Glomerular visceral epithelial cell (primary cell): Measurements from ENCODE around the gene DLG2.

ENCODE experiments used
- DNase-seq: peaks from one replicate; pipeline ENCODE4 v3.0.0-alpha.2; 2016; ENCODE audit errors: extremely low spot score

DLG2 gene

DNA sequence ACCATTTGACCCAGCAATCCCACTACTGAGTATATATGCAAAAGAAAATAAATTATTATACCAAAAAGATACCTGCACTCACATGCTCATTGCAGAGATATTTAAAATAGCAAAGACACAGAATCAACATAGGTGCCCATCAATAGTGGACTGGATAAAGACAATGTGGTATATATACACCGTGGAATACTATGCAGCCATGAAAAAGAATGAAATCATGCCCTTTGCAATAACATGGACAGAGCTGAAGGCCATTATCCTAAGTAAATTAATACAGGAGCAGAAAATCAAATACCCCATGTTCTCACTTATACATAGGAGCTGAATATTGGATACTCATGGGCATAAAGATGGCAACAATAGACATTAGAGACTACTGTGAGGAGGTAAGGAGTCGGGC, 68.7 kb downstream of the DLG2 start:
- no peak for DNase-seq

DNA sequence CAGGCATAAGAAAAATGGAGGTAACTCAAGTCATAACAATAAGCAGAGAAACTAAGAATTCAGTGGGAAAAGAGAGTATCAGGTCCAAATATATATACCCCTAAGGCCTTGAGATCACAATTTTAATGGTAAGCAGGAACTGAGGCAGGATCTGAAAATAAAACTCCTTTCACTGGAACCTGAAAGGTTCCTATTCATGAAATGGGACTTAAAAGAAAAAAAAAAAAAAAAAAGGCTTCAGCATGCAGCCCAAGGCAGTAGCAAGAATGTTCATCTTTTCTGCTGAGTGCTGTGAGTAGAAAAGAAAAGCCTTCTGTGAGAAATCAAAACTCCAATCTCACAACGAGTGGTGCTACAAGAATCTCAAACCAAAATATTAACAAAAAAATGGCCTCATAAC, 75.3 kb downstream of the DLG2 start:
- DNase-seq = no peak

DNA sequence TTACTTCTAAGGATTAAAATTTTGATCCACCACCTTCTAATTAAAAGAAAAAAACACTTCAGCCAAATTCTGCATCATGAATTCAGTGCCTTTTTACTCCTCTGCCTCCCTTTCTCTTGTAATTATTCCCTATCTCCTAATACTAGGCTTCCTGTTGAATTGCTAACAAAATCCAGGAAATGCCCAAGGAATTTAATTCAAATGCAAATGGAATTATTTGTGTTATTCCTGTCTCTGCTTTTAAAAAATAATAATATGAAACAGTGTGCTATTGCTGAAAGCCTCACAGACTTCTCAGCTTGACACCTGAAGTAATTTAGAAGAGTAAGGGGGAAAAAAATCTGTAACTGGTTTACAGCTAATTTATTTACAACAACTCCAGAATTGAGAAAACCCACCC, 85.5 kb downstream of the DLG2 start:
- no peak for DNase-seq

DNA sequence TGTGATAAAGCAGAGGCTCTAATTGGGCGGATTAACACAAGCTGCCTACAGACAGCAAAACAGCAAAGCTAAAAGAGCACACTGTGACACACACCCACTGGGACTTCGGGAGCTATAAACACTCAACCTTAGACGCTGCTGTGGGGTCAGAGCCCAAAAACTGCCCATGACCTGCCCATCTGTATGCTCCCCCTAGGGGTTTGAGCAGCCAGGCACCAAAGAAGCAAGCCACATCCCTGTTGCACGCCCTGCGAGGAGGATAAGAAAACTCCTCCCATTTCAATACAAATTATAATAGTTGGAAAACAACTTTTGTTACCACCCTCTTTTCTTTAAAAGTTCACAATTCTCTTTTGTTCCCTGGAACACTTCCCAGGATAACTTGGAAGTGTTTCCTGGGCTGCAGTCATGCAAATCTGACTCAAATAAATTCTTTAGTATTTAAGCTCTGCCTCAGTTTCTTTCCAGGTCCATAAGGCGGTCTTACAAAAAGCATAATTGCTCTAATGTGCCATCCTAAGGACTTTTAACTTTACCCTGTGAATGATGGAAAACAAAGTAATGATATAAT, 86.4 kb downstream of the DLG2 start:
- DNase-seq = no peak

DNA sequence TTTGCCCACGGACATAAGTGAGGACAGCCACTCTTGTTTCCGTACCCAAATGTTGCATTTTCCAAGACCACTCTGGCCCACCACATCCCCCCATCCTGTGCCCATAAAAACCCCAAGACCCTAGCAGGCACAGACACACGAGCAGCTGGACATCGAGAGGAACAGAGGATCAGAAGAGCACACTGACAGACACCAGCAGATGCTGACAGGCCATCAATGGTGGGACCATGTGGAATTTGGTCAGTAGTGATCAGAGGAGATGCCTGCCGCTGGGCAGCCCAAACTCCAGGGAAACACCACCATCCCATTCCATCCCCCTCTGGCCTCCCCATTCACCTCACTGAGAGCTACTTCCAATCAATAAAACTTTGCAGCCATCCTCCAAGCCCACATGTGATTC, 87.0 kb downstream of the DLG2 start:
- no peak for DNase-seq

DNA sequence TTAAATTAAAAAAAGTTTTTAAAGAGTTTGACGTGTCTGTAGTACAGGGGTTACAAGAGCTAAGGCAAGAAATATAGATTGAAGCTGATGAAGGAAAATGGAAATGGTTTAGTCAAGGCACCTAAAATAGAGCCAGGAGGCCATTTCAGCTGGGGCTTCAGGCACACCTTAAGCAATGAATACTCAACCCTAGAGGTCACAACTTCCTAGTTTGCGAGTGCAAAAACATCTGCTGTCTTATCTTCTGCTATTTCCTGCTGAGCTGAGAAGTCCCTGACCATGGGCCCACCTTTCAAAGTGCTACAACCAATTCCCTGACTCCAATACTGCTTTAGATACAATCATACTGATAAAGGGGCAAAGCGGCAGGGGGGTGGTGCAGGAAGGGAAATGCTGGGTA, 87.4 kb downstream of the DLG2 start:
- no peak for DNase-seq

DNA sequence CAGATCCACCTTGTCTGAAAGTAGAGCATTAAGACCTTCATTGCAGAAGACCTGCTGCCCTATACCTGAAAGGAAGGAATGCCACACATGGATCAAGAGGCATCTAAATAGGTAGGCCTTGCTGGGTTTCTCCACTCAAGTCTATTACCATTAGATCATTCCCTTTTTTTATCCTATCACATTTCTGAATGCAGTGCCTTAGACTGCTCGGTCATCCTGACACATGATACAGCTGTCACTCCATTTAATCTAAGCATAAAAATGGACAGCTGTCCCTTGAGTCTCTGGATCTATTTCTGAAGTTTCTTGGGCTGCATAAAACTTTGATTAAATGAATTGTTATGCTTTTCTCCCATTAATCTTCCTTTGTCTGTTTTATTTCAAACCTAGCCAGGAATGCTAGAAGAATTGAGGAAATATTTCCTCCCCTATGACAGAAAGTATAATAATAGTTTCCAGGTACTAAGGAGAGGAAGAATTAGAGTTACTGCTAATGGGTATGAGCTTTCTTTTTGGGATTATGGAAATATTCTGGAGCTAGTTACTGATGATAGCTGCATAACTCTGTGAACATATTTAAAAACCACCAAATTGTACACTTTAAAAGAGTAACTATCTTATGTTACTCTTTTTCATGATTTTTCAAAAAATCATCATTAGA, 88.0 kb downstream of the DLG2 start:
- DNase-seq = no peak

DNA sequence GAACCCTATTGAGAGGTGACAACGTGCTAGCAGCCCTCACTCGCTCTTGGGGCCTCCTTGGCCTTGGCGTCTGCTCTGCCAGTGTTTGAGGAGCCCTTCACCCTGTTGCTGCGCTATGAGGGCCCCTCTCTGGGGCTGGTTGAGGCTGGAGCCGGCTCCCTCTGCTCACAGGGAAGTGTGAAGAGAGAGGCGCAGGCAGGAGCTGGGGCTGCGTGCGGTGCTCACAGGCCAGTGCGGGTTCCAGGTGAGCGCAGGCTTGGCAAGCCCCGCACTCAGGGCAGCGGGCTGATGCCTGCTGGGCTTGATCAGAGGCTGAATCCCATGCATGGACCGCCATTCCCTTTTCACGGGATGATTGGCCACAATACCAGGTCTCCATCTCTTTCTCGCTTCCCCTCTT, 90.7 kb downstream of the DLG2 start:
- no peak for DNase-seq

DNA sequence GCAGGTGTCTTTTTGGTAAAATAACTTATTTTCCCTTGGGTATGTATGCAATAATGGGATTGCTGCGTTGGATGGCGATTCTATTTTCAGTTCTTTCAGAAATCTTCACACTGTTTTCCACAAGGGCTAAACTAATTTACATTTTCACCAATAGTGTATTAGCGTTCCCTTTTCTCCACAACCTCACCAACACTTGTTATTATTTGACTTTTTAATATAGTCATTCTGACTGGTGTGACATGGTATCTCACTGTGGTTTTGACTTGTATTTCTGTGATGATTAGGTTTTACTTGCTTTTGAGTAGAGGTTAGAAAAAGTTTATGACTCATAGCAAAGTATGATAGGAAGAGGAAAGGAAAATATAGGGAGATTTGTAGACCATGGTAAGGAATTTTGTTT, 92.3 kb downstream of the DLG2 start:
- DNase-seq = no peak

DNA sequence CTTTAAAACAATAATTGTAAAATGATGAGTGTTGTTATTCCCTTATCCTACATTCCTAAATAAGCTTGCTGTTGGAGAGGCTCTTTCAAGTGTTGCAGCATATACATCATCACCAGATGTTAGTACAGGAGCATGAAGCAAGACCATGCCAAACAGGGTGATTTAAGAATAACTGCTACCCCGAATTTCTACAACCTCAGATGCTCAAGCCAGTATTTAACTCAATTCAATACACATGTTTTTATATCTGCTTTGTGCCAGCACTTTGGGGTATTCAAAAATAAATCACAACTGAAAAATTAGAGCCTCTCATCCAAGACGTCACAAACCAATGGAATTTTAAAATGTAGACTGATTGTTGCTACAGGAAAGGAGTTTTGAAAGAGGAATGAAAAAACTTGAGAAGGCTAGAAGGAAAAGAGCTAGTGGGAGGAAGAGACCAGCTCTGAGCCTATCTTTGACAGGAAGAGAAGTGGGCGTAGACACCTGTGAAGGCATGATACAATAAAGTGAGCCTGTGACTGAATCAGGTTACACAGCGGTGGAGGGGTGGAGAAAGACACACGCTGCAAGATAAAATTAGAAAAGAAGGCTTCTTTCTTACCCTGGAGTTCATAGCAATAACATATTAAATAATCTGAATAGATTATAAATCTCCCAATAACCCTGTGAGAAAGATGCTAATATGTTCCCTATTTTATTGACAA, 95.8 kb downstream of the DLG2 start:
- no peak for DNase-seq

DNA sequence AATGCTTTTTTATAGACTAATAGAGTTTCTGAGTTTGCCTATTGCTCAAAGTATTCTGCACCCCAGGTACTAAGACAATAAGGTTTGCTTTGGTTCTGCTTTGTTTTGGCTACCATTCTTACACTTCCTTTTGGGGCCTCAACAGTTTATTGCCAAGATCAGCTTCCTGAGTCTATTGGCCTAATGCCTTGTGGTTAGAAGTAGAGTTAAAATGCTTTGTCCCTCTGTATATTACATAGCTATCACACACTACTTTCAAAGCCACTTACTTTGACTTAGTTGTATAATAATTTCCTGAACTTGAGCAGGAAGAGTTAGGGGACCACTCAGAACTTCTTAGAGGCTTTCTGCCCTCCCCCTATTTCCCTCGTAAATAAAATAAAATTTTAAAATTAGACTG, 96.5 kb downstream of the DLG2 start:
- no peak for DNase-seq

DNA sequence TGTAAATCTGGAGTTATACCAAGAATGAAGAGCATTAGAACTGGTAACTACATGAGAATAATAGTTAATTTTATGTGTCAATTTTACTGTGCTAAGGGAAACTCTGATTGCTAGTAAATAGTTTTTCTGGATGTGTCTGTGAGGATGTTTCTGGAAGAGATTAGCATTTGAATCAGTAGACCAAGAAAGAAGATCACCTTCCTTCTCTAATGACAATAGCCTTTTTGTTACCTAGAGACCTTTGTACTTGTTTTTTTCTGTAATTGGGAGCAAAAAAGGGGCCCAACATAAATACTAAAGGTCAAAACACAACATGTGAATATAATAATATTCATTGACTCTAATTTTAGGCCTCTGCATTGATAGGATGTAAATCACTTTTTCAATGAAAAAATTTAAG, 100.6 kb downstream of the DLG2 start:
- DNase-seq = no peak

DNA sequence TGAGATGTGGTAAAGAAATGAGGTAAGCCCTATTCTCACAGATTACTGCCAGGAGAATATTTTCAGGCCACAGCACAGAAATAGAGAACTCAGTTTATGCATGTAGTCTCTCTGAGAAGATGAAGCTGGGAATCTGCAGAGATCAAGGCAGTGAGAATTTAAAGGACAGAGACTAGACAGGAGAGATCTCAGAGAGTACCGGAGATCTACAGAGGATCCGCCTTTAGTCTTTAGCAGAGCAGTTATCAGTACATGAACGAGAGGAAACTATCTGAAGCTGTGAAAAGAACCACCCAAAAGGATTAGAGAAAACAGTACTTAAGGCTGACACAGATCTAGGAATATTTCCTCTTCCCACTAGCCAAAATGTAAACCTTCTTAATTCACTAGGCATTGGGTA, 101.5 kb downstream of the DLG2 start:
- no peak for DNase-seq

DNA sequence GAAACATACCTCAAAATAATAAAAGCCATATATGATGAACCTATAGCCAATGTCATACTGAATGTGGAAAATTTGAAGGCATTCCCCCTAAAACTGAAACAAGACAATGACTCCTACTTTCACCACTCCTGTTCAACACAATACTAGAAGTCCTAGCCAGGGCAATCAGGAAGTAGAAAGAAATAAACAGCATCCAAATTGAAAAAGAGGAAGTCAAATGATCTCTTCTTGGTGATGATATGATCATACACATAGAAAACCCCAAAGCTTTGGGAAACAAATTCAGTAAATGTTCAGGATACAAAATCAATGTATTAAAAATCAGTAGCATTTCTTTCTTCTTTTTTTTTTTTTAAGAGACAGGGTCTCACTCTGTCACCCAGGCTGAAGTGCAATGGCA, 109.9 kb downstream of the DLG2 start:
- DNase-seq = no peak

DNA sequence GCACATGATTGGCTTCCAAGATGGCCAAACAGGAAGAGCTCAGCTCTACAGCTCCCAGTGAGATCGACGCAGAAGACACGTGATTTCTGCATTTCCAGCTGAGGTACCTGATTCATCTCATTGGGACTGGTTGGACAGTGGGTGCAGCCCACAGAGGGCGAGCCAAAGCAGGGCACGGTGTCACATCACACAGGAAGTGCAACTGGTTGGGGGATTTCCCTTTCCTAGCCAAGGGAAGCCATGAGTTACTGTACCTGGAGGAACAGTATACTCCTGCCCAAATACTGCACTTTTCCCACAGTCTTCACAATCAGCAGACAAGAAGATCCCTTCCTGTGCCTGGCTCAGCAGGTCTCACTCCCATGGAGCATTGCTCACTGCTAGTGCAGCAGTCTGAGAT, 131.2 kb downstream of the DLG2 start:
- DNase-seq = no peak

DNA sequence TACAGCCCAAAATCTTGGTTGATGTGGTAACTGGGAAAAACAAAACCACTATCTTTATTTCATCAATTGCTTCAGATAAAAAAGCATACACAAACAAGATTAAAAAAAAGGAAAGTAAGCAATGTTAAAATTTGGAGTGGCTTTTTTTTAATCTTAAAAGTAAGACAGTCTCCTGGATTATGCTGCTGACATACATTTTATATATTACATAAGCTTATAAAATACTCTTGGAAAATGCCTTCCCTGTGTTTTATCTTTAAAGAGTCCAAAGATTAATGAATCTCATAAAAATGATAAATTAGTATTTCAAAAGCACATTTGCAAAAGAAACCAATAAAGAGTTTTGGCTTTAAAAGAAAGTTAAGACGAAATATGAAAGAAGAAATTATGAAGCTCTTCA, 132.7 kb downstream of the DLG2 start:
- DNase-seq = no peak

DNA sequence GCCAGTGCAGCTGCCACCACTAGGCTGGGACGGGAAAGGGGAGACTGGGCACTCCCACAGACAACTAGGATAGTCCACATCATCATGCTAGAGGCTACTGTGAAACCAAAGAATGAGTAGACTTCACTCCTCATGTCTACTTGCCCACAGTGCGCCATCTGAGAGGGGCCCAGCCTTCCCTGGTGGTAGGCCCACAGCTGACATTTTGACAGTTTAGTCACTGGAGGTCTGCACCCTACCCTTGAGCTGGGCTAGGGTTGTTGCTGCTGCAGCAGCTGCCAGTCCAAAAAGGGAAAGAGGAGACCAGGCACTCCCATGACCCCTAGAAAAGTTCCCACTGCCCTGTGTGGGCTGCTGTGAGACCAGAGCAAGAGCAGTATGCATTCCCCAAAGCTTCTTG, 141.2 kb downstream of the DLG2 start:
- DNase-seq = no peak

DNA sequence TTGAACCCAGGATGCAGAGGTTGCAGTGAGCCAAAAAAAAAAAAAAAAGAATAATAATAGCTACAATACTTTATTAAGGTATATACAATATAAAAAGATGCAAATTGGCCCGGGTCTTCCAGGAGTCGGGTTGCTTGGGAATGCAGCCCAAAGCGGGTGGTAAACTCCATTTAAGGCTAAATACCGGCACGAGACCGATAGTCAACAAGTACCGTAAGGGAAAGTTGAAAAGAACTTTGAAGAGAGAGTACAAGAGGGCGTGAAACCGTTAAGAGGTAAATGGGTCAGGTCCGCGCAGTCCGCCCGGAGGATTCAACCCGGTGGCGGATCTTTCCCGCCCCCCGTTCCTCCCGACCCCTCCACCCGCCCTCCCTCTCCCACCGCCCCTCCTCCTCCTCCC, 143.3 kb downstream of the DLG2 start:
- no peak for DNase-seq

DNA sequence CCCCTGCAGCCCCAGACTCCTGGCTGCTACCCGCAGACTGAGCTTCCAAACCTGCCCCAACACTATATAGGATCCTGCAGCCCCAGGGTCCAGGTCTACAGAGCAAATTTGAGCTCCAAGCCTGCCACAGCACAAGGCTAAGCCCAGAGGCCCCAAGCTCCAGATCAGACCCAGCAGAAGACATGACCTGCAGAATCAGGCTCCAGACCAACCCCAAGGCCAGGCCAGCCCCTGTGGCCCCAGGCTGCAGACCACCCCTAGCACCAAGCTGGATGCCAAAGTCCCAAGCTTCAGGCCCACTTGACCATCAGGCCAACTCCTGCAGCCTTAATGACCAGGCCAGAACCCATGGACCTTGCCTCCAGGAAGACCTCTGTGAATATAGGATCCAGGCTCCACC, 145.3 kb downstream of the DLG2 start:
- no peak for DNase-seq

DNA sequence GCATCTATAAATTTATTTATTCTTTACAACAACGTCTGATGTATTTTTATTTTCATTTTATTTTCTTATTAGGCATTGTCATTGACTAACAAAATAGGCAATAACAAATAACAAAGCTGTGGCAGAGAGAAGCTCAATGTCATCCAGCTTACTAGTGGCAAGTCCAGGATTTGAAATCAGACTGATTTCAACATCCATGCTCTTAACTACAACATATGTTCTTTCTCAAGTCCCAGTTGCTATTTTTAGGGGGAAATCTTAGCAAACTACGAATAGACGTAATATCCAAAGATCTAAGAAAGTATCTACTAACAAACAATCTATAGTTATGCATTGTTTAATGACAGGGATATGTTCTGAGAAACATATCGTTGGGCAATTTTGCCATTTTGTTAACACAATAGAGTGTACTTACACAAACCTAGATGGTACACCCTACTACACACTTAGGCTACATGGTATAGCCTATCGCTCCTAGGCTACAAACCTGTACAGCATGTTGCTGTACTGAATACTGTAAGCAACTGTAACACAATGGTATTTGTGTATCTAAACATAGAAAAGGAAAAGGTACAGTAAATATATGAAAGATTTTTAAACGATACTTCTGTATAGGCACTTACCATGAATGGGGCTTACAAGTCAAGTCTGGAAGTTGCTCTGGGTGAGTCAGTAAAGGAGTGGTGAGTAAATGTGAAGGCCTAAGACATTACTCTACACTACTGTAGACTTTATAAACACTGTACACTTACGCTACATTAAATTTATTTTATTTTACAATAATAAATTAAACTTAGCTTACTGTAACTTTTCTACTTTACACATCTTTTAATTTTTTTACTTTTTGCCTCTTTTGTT, 151.3 kb downstream of the DLG2 start:
- DNase-seq = no peak

DNA sequence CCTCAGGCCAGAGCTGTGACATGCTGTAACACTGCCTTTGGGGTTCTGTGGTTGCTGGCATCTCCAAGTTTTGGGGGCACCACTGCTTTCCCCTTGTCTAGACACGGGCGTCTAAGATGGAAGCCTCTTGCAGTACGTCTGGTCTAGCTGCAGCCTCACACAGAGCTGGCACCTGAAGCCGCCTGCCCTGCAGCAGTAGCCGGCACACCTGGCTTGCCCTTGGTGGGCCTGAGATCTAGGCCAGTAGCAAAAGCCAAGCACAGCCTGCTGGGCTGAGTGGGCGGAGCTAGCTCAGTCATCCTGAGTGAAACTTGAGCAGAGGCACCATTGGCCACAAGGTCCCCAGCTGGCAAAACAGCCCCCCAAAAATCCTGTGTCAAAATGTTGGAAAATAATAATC, 154.2 kb downstream of the DLG2 start:
- no peak for DNase-seq

DNA sequence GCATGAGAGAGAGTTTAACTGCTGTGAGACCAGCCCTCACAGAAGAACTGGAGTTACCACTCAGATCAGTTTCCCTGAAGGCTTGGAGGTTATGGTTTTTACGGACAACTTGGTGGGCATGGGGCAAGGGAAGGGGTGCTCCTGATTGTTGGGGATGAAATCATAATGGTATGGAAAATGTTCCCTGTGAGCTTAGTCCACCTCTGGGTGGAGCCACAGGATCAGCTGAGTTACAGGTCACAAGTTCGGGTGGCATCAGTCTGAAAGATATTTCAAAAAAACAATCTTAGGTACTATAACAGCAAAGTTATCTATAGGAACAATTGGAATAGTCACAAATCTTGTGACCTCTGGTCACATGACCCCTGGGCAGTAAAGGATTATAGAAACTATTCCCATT, 162.9 kb downstream of the DLG2 start:
- no peak for DNase-seq

DNA sequence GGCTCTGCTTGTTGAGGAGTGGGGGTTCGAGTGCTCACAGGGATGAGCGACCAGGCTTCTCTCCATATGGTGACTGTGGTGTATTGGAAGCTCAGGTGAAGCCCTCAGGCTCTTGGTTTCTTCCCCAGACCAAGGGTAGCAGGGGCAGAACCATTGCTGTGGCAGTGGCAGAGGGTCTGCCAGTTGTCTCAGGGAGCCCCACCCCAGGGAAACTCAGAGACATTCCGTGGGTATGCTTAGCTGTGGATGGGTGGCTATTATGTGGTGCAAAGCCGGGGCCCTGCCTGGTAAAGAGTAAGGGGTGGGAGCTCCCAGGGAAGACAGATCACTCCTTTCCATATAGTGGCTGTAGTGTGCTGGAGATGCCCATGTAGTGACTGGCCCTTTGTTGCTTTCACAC, 167.8 kb downstream of the DLG2 start:
- no peak for DNase-seq
